Muscle of back (tissue), 11 donors: ENCODE data around the gene VPS13C. TPM values are rescaled to one million over a fixed set of nuclear protein-coding genes. Genes with fewer than 3 reads are reported as not detected.

ENCODE experiments used
- DNase-seq, 3 donors: peaks; one replicate each; pipeline versions ENCODE4 v3.0.0 to v3.0.0-alpha.2; 2013
- polyA plus RNA-seq, 10 donors: library from polyadenylated mRNA; unstranded; fragments of 120-200 nt; gene quantifications; one replicate each; pipeline ENCODE4 v1.2.1, GENCODE V29; 2013; ENCODE audit not compliant: insufficient read length in 10 of 10

Gene VPS13C
- polyA plus RNA-seq, 10 donors, result 24.1 to 44.7 (median 29.7) TPM

GRCh38 chr15:61936528-61937195 is 123.6 kb downstream of the VPS13C start:
- no peak for DNase-seq

DNA sequence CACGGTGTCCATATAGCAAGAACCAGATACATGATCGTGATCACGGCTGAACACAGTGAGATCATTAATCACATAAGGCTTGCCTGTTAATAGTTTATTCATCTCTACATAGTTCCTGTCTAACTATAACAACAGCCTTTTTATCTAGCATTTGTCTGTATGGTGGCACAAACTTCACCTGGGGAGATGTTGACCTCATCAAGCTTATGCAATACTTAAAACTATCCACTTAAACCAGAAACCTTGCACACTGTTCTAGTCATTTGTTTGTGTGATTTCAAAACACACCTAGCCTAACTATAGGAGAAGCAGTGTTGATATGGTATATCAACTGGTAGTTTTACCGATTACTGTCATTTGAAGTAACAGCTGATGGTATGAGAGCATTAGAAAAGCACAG is 124.8 kb downstream of the VPS13C start:
- no peak for DNase-seq

DNA sequence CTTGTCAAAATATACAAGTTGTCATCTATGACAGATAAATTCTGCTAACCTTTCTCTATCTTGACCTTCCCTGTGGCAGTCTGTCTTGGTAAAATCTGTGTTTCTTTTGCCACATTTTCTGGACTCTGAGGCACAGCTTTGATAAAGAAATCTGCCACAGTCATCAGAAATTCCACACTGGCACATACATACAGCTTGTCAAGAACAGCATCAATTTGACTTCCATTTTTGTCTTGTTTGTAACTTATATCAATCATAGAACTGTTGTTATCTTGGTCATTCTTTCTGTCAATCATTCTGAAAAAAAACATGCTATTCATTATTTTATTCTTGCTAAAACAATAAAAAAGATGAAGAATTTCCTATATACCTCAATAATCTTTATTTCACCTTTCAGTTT is 130.8 kb downstream of the VPS13C start:
- no peak for DNase-seq

- no peak for DNase-seq
These were observed 137.1 kb downstream of the VPS13C start for GRCh38 chr15:61923173-61923572.

GRCh38 chr15:61921093-61921492 is 139.2 kb downstream of the VPS13C start:
- DNase-seq, result no peak

GRCh38 chr15:61917457-61917856 is 142.8 kb downstream of the VPS13C start:
- DNase-seq, result no peak

DNA sequence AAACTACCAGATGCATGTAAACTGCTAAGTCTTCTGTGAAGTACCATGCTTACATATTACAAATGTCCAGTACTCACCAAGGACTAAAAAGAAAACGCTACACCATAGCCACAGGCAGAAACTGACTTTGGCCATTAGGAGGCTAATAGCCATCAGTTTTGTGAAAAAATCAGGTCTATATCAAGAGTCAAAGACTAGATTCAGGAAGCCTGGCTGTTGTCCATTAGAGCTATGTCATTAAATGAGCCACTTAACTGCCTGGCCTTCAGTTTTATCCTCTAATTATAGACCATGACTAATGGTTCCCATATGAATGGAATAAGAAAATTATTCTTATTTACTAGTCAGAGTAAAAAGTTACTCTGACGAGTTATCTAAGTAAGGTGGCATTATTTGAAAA is 144.1 kb downstream of the VPS13C start:
- DNase-seq, result peak in 2 of 3 donors; percentile 5 to 11

DNA sequence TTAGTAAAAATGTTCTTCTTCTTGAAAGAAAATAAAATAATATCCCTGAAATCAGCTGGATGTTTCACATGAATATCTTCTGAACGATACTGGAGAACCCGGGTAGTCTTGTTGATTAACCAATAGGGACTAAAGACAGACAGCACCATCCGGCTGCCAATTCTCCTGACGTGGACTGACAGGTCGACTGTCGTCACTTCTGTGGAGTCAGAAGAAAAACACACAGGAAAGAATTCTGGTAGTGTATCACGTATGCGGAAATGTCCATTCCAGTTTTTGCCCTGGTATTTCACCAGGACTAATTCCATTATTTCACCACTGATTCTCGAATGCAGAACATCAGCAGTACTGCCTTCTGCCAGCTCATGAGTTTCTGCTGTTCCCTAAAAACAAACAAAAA is 144.6 kb downstream of the VPS13C start:
- no peak for DNase-seq

- DNase-seq, result no peak
These were observed 149.3 kb downstream of the VPS13C start for GRCh38 chr15:61910839-61911369.

DNA sequence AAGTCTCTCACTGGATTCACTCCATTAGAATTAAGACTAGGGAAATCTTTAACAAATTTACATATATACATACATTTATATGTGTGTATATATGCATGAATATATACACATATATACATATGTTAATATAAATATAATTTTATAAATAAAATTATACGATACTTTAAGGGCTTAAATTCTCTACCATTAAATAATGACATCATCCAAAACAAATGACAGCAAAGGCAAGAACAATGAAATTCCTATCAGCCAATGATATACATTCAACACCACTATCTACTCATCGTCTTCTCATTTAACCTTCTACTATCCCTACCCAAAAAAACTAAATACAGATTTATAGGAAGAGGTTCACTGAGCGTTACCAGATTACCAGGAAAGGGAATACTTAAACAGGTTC is 152.0 kb downstream of the VPS13C start:
- DNase-seq, result no peak

GRCh38 chr15:61907753-61908086 is 152.5 kb downstream of the VPS13C start:
- no peak for DNase-seq

DNA sequence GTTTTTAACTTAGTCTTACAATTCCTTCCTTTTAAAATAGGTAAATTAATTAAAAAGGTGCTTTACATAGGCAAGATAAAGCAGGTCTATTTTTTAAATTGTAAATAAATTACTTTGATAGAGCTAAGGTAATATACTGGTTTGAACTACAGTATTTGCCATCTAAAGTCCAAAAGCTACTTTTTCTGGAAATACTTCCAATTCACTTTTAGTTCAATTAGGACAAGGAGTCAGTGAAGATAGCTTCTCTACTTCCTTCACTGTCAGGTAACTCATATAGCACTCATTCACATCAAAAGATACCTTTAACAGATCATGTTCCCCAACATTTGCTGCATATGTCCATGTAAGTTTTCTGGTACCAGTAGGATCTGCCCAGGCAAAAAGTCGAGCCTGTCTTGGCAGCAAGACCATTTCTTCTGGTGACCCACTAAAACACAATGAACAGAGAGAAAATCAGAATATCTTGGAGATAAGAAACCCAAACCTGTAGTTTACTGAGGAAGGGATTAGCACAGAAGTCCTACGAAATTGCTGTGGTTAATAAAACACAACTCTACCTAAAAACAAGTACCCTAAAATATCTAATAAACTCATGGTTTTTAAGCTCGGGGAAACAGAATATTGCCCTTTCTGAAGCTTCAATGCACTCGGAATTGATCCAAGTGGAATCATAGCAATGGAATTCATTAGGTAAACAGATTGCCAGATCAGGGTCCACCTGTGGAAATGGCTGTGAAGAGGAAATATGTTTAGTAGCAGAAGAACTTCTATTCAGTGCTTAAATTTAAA is 153.1 kb downstream of the VPS13C start:
- DNase-seq, result no peak

DNA sequence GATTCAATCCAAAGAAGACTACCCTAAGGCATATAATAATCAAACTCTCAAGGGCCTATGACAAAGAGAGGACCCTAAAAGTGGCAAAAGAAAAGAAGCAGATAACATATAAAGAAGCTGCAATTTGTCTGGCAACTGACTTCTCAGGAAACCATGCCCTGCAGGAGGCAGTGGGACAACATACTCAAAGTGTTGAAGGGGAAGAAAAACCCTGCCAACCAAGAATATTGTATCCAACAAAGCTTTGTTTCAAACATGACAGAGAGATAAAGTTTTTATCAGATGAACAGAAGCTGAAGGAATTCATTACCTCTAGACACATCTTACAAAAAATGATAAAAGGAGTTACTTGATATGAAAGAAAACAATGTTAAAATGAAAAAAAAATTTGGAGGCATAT is 167.1 kb downstream of the VPS13C start:
- DNase-seq, result no peak

DNA sequence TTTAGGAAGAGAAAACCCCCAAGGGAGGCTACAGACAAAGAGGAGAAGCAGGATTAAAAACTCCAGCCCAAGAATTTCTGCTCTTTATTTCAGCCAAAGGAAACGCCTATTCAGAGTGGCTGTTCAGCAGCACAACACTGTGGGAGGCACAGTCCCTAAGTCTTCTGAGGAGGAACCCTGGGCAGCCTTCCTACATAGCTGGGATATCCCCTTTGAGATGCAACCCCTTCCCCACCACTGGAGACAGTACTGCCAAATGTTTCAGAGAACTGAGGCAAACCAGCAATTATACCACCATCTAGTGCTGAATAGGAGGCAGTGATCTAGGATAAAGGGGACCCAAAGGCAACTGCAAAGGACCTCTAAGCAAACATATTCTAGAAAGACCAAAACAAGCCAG is 168.1 kb downstream of the VPS13C start:
- DNase-seq, result no peak

DNA sequence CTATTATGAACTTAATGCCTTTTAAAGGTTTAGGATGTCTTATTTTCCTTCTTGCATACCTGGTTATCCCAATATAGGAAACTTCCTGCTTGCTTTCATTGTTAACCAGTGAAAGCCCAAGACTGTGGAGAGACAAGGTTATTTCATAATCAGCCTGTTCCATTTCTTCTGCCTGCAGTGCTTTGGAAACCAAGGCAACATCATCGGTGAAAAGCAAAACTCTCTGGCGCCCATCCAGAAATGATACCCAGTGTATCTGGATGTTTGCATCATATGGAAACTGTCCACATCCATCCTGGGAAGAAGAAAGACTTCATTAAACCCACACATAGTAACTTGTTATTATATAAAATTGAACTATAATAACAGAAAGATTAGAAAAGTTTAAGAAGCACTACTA is 170.1 kb downstream of the VPS13C start:
- DNase-seq, result no peak

- no peak for DNase-seq
These were observed 170.5 kb downstream of the VPS13C start for GRCh38 chr15:61889706-61890105.

- no peak for DNase-seq
These were observed 172.0 kb downstream of the VPS13C start for GRCh38 chr15:61888074-61888780.

- no peak for DNase-seq
These were observed 180.2 kb downstream of the VPS13C start for GRCh38 chr15:61880084-61880483.

DNA sequence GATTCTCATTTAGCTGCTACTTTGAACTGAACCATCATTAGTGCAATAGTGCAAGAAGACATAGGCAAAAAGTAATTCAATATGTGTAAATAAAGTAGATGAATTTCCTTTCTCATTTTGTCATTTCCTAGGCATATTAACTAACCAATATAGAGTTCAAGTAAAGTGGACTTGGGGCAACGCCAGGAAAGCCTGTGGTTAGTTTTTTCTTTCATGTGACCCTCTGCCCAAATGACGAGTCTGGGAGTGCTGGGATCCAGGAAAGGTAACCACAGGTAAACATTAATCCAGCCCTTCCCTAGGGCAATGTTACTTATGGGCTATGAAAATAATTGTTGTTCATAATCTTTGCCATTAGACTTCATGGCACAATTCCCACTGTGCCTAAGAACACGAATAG is 181.0 kb downstream of the VPS13C start:
- no peak for DNase-seq

GRCh38 chr15:61871926-61872522 is 188.2 kb downstream of the VPS13C start:
- peak; percentile 4 to 41 (median 7) for DNase-seq

DNA sequence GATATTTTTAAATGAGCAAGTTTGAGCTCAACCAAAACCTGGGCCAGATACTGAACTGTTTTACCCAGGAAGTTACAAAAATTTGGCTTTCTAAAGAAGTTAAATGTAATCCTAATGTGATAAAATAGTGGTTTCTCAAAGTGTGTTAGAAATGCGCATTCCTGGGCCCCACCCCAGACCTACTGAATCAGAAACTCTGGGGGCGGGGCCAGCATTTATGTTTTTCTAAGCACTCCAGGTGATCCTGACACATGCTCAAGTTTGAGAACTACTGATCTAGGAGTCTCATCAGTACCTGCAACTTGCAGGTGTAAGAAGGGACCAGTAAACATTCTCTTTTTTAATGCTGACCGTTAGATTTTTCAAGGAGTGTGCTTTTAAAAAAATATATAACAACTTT is 190.6 kb downstream of the VPS13C start:
- DNase-seq, result no peak

- DNase-seq, result no peak
These were observed 198.3 kb downstream of the VPS13C start for GRCh38 chr15:61861962-61862361.
